ENCODE measurements around the gene VWF. TPM values are rescaled to one million over a fixed set of nuclear protein-coding genes. Genes with fewer than 3 reads are reported as not detected.

Gene VWF
- total RNA-seq, 1 donor from 2014 or later: not detected

GRCh38 chr12:6052206-6052939 is 72.1 kb downstream of the VWF start:
- Mint-ChIP-seq H3K4me1 (ENCODE audit: low read depth) (no peaks in the 10 kb centered on the region), H3K27ac (no peak overlapping the region), H3K4me3 (no peak overlapping the region), H3K36me3 (ENCODE audit: low read depth) (no peaks in the 10 kb centered on the region), H3K9me3 (no peaks in the 10 kb centered on the region), H3K27me3 (ENCODE audit: insufficient read depth) (peaks cover 6% of the 10 kb centered on the region)
- intact Hi-C loops (cut with micrococcal nuclease): no loop called here
- DNase-seq (ENCODE audit: low spot score): no peak

- intact Hi-C loops (cut with micrococcal nuclease): no loop called here
- Mint-ChIP-seq H3K27me3 (ENCODE audit: insufficient read depth) (peaks cover 3% of the 10 kb centered on the region), H3K4me3 (no peak overlapping the region), H3K4me1 (ENCODE audit: low read depth) (no peaks in the 10 kb centered on the region), H3K27ac (no peak overlapping the region), H3K36me3 (ENCODE audit: low read depth) (no peaks in the 10 kb centered on the region), H3K9me3 (no peaks in the 10 kb centered on the region)
- no peak for DNase-seq (ENCODE audit: low spot score)
Observed at GRCh38 chr12:6049992-6050391, 74.5 kb downstream of the VWF start.

GRCh38 chr12:6049587-6049986 is 74.9 kb downstream of the VWF start:
- Mint-ChIP-seq H3K4me3 (no peak overlapping the region), H3K27me3 (ENCODE audit: insufficient read depth) (peaks cover 5% of the 10 kb centered on the region), H3K4me1 (ENCODE audit: low read depth) (no peaks in the 10 kb centered on the region), H3K27ac (no peak overlapping the region), H3K36me3 (ENCODE audit: low read depth) (no peaks in the 10 kb centered on the region), H3K9me3 (no peaks in the 10 kb centered on the region)
- DNase-seq (ENCODE audit: low spot score): no peak
- intact Hi-C loops (cut with micrococcal nuclease): no loop called here

DNA sequence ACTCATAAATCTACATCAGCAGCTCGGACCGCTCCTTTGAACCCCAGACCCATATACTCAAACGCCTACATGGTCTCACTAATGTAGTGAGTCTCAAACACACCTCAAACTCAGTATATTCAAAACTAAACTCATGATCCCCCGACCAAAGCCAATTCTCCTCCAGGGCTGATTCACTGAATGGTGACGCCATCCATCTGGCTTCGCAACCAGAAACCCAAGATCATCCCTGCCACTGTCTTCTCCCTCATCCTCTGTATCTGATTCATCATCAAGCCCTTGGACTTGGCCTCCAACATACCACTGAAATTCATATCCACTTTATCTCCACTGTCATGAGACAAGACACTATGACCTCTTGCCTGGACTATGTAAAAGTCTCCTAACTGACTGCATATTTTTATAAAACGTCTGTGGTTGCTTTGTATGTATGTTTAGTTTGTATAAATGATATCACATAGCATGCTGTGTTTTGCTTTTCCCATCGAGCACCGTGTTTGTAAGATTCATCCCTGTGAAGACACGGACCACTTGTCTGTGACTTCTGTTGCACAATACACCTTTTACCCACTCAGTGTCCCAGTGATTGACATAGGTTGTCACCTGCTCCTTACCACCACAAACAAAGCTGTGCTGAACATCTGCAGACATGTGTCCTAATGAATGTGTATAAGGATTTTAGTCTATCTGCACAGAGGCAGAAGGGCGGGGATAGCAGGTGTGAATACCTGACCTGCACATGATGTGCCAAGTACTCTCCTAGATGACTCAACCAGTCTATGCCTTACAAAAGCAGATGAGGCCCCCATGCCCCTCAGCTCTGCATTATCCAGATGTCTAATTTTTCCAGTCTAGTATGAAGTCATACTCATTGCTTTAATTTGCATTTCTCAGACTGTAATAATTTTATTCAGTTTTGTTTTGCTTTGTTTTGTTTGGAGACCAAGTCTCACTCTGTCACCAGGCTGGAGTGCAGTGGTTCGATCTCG is 76.9 kb downstream of the VWF start:
- no peak for DNase-seq (ENCODE audit: low spot score)
- Mint-ChIP-seq H3K4me3 (no peak overlapping the region), H3K4me1 (ENCODE audit: low read depth) (no peaks in the 10 kb centered on the region), H3K27ac (no peak overlapping the region), H3K9me3 (no peaks in the 10 kb centered on the region), H3K36me3 (ENCODE audit: low read depth) (no peaks in the 10 kb centered on the region), H3K27me3 (ENCODE audit: insufficient read depth) (peaks cover 5% of the 10 kb centered on the region)
- intact Hi-C loops (cut with micrococcal nuclease): no loop called here

DNA sequence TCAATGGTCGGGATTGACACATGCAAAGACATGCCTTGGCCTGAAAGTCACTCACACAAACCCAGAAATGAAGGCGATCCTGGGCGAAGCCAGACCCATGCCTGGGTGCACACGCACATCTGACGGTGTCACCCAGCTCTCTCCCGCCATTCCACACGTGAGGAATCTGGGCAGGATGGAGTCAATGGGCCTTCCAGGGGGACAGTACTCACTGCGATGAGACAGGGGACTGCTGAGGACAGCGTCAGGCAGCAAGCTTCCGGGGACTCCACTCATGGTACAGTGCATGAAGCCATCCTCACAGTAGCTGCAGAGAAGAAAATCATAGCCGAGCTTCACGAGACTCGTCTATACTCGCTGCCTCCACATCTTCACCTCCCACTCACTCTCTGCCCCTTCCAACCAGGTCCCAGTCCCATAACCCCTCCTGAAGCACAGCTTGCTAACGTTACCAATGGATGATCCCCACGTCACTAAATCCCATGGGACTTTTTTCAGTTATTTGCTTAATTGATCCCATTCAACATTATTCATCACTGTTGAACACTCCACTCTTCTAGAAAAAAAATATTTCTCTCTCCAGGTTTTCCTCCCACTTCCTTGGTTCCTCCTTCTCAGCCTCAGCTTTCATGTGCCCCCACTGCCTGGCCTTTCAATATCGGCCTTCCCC is 77.8 kb downstream of the VWF start:
- Mint-ChIP-seq H3K27ac (no peak overlapping the region), H3K36me3 (ENCODE audit: low read depth) (no peaks in the 10 kb centered on the region), H3K9me3 (no peaks in the 10 kb centered on the region), H3K27me3 (ENCODE audit: insufficient read depth) (peaks cover 5% of the 10 kb centered on the region), H3K4me1 (ENCODE audit: low read depth) (no peaks in the 10 kb centered on the region), H3K4me3 (no peak overlapping the region)
- intact Hi-C loops (cut with micrococcal nuclease): no loop called here
- DNase-seq (ENCODE audit: low spot score): no peak

GRCh38 chr12:6045438-6045837 is 79.0 kb downstream of the VWF start:
- Mint-ChIP-seq H3K4me3 (no peak overlapping the region), H3K4me1 (ENCODE audit: low read depth) (no peaks in the 10 kb centered on the region), H3K9me3 (no peaks in the 10 kb centered on the region), H3K27me3 (ENCODE audit: insufficient read depth) (peaks cover 5% of the 10 kb centered on the region), H3K27ac (no peak overlapping the region), H3K36me3 (ENCODE audit: low read depth) (no peaks in the 10 kb centered on the region)
- no peak for DNase-seq (ENCODE audit: low spot score)
- intact Hi-C loops (cut with micrococcal nuclease): no loop called here

- Mint-ChIP-seq H3K4me1 (ENCODE audit: low read depth) (peaks cover 7% of the 10 kb centered on the region), H3K4me3 (no peak overlapping the region), H3K9me3 (no peaks in the 10 kb centered on the region), H3K36me3 (ENCODE audit: low read depth) (no peaks in the 10 kb centered on the region), H3K27me3 (ENCODE audit: insufficient read depth) (peaks cover 2% of the 10 kb centered on the region), H3K27ac (no peak overlapping the region)
- intact Hi-C loops (cut with micrococcal nuclease): no loop called here
- no peak for DNase-seq (ENCODE audit: low spot score)
Observed at GRCh38 chr12:6044082-6044481, 80.4 kb downstream of the VWF start.

GRCh38 chr12:6042446-6042845 is 82.0 kb downstream of the VWF start:
- Mint-ChIP-seq H3K4me1 (ENCODE audit: low read depth) (peaks cover 7% of the 10 kb centered on the region), H3K27ac (no peak overlapping the region), H3K4me3 (no peak overlapping the region), H3K36me3 (ENCODE audit: low read depth) (no peaks in the 10 kb centered on the region), H3K9me3 (no peaks in the 10 kb centered on the region), H3K27me3 (ENCODE audit: insufficient read depth) (peaks cover 2% of the 10 kb centered on the region)
- DNase-seq (ENCODE audit: low spot score): no peak
- intact Hi-C loops (cut with micrococcal nuclease): no loop called here

- Mint-ChIP-seq H3K36me3 (ENCODE audit: low read depth) (no peaks in the 10 kb centered on the region), H3K27me3 (ENCODE audit: insufficient read depth) (peaks cover 2% of the 10 kb centered on the region), H3K27ac (no peak overlapping the region), H3K4me3 (no peak overlapping the region), H3K9me3 (no peaks in the 10 kb centered on the region), H3K4me1 (ENCODE audit: low read depth) (peaks cover 7% of the 10 kb centered on the region)
- no peak for DNase-seq (ENCODE audit: low spot score)
- intact Hi-C loops (cut with micrococcal nuclease): no loop called here
Observed at GRCh38 chr12:6041891-6042290, 82.6 kb downstream of the VWF start.

DNA sequence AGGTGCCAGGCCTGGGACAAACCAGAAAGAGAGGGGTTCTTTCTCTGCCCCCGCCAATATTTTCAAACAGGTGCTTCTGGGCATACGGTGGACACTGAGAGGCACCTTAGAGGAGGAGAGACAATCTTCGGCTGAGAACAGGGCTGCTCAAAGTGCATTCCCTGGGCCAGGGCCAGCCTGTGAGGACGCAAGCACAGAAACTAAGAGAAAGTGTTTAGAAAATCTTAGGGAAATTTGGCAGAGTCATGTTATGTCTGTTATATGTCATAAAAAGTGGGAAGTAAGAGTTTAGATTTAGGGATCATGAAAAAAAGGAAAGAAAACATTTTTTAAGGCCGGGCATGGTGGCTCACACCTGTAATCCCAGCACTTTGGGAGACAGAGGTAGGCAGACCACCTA is 83.7 kb downstream of the VWF start:
- intact Hi-C loops (cut with micrococcal nuclease): loop anchor here (1.0 kb wide), 3 partner anchors 53 to 244 kb away; no protein-coding TSS in a partner anchor
- Mint-ChIP-seq H3K27me3 (ENCODE audit: insufficient read depth) (peaks cover 2% of the 10 kb centered on the region), H3K36me3 (ENCODE audit: low read depth) (no peaks in the 10 kb centered on the region), H3K4me1 (ENCODE audit: low read depth) (peaks cover 7% of the 10 kb centered on the region), H3K27ac (no peak overlapping the region), H3K9me3 (no peaks in the 10 kb centered on the region), H3K4me3 (no peak overlapping the region)
- DNase-seq (ENCODE audit: low spot score): no peak

- Mint-ChIP-seq H3K4me3 (no peak overlapping the region), H3K27ac (no peak overlapping the region), H3K4me1 (ENCODE audit: low read depth) (peaks cover 7% of the 10 kb centered on the region), H3K27me3 (ENCODE audit: insufficient read depth) (peaks cover 2% of the 10 kb centered on the region), H3K36me3 (ENCODE audit: low read depth) (no peaks in the 10 kb centered on the region), H3K9me3 (no peaks in the 10 kb centered on the region)
- DNase-seq (ENCODE audit: low spot score): peak; percentile 26
- intact Hi-C loops (cut with micrococcal nuclease): loop anchor here (1.0 kb wide), 3 partner anchors 52 to 245 kb away; no protein-coding TSS in a partner anchor
Observed at GRCh38 chr12:6039894-6040601, 84.4 kb downstream of the VWF start.

- Mint-ChIP-seq H3K9me3 (no peaks in the 10 kb centered on the region), H3K36me3 (ENCODE audit: low read depth) (no peaks in the 10 kb centered on the region), H3K4me1 (ENCODE audit: low read depth) (peaks cover 7% of the 10 kb centered on the region), H3K4me3 (no peak overlapping the region), H3K27ac (no peak overlapping the region), H3K27me3 (ENCODE audit: insufficient read depth) (no peaks in the 10 kb centered on the region)
- peak; percentile 15 for DNase-seq (ENCODE audit: low spot score)
- intact Hi-C loops (cut with micrococcal nuclease): no loop called here
Observed at GRCh38 chr12:6038160-6038559, 86.3 kb downstream of the VWF start.

Measured in activated T-helper 1 cell treated with anti-CD3 and anti-CD28 coated beads, Interleukin-12 subunit alpha, Interleukin-12 subunit beta, Interleukin-2, Interleukin-4 antibody, amounts not matched to agents 30 ng/mL and 10 ng/mL and 1 ng/mL, durations not matched to agents 14 hours and 24 hours and 36 hours (primary cell).